H1 (cell line): ENCODE measurements around the gene ADGRG2. TPM values are rescaled to one million over a fixed set of nuclear protein-coding genes. Genes with fewer than 3 reads are reported as not detected.
"Not testable (repeated sequence)": the region's sequence is repeated elsewhere in the genome, so short reads cannot be mapped to it uniquely, and the experiment has no call there.

Experiments
- CTCF ChIA-PET: fragments of 300-600 bp; sonication (Branson Sonifier 250); formaldehyde crosslinking; loops from one replicate; lab custom pipeline; 2021; ENCODE audit not compliant: partially characterized antibody; lab: Charles Lee
- POLR2A ChIA-PET: fragments of 300-600 bp; sonication (Branson Sonifier 250); formaldehyde crosslinking; loops from one replicate; lab custom pipeline; 2021; ENCODE audit warnings: inconsistent platforms; ENCODE audit not compliant: partially characterized antibody; lab: Charles Lee
- DNase-seq, 2 experiments: peaks; one replicate each; pipeline versions ENCODE4 v3.0.0 to v3.0.0-alpha.2; 2010 to 2022; ENCODE audit warnings: low spot score in 2 of 2, low read depth in 1 of 2, mixed read lengths in 1 of 2
- FAIRE-seq: peaks from 2 replicates; lab custom pipeline; 2011; peaks lifted over from hg19 to GRCh38; lab: Jason Lieb, UNC
- H2AFZ ChIP-seq: 2 replicates; pipeline ENCODE4 v1.8.1; 2012; ENCODE audit warnings: low read length, inconsistent platforms
- H2AK5ac ChIP-seq: 2 replicates; pipeline ENCODE4 v1.6.1; 2013; ENCODE audit warnings: low read depth, low read length
- H2BK120ac ChIP-seq: replicated peaks from 2 replicates; pipeline ENCODE3; 2013; ENCODE audit warnings: low read depth, low read length, inconsistent platforms
- H2BK12ac ChIP-seq: 2 replicates; pipeline ENCODE4 v1.6.1; 2013; ENCODE audit warnings: low read depth, low read length
- H2BK15ac ChIP-seq: 2 replicates; pipeline ENCODE4 v1.6.1; 2013; ENCODE audit warnings: low read length
- H2BK20ac ChIP-seq: 2 replicates; pipeline ENCODE4 v1.6.1; 2013; ENCODE audit warnings: low read length
- H2BK5ac ChIP-seq: 2 replicates; pipeline ENCODE4 v1.6.1; 2013; ENCODE audit warnings: low read depth, low read length
- H3K14ac ChIP-seq: 2 replicates; pipeline ENCODE4 v1.6.1; 2013; ENCODE audit warnings: inconsistent platforms; ENCODE audit not compliant: insufficient read length
- H3K18ac ChIP-seq: 2 replicates; pipeline ENCODE4 v1.6.1; 2013; ENCODE audit warnings: low read length; ENCODE audit errors: extremely low read depth
- H3K23ac ChIP-seq: 2 replicates; pipeline ENCODE4 v1.6.1; 2013; ENCODE audit warnings: inconsistent platforms; ENCODE audit not compliant: insufficient read length
- H3K23me2 ChIP-seq: 2 replicates; pipeline ENCODE4 v1.6.1; 2013; ENCODE audit warnings: low read depth, low read length
- H3K27ac ChIP-seq: 2 replicates; pipeline ENCODE4 v1.6.1; 2011; ENCODE audit warnings: low read depth, low read length, inconsistent platforms
- H3K27me3 ChIP-seq, 4 experiments: replicated peaks in 1 of 4; 1 replicate in 1 of 4; 2 replicates in 3 of 4; pipeline versions ENCODE4 v1.6.1 to v1.8.1; 2011 to 2013; ENCODE audit warnings: low read length in 3 of 4, mild to moderate bottlenecking in 3 of 4, inconsistent platforms in 2 of 4, mixed read lengths in 2 of 4, moderate library complexity in 1 of 4; ENCODE audit not compliant: control insufficient read depth in 3 of 4, insufficient read depth in 3 of 4; ENCODE audit errors: extremely low read depth in 1 of 4
- H3K36me3 ChIP-seq, 4 experiments: 2 replicates each; pipeline versions ENCODE4 v1.6.1 to v1.8.1; 2011 to 2013; ENCODE audit warnings: mild to moderate bottlenecking in 4 of 4, low read length in 3 of 4, moderate library complexity in 2 of 4, control low read depth in 1 of 4, inconsistent platforms in 1 of 4; ENCODE audit not compliant: insufficient read depth in 4 of 4, control insufficient read depth in 2 of 4
- H3K4ac ChIP-seq: replicated peaks from 2 replicates; pipeline ENCODE3; 2013; ENCODE audit warnings: low read length, low read depth, mixed read lengths, inconsistent platforms; ENCODE audit not compliant: insufficient read length
- H3K4me1 ChIP-seq, 4 experiments: replicated peaks in 1 of 4; 1 replicate in 1 of 4; 2 replicates in 3 of 4; pipeline versions ENCODE4 v1.6.1 to v1.8.1; 2011 to 2013; ENCODE audit warnings: low read length in 3 of 4, inconsistent platforms in 2 of 4, mixed read lengths in 1 of 4; ENCODE audit not compliant: insufficient read depth in 4 of 4, control insufficient read depth in 3 of 4
- H3K4me2 ChIP-seq, 2 experiments: 2 replicates each; pipeline versions ENCODE4 v1.6.1 to v1.8.1; 2011 to 2013; ENCODE audit warnings: low read depth in 2 of 2, low read length in 2 of 2, control low read depth in 1 of 2, inconsistent platforms in 1 of 2, mild to moderate bottlenecking in 1 of 2; ENCODE audit not compliant: insufficient read depth in 1 of 2
- H3K4me3 ChIP-seq, 4 experiments: fragments of 200-600, 300-600 bp in 1 of 4; sonication (generic), shearing (Covaris generic), sonication (Bioruptor Twin) in 1 of 4; 2 replicates each; pipeline versions ENCODE4 v1.5.1 to v1.8.1; 2011 to 2016; ENCODE audit warnings: low read length in 4 of 4, low read depth in 3 of 4, control low read depth in 2 of 4, inconsistent platforms in 2 of 4, mild to moderate bottlenecking in 2 of 4, mixed read lengths in 1 of 4, moderate library complexity in 1 of 4; ENCODE audit not compliant: insufficient read depth in 2 of 4; ENCODE audit errors: extremely low read depth in 1 of 4
- H3K56ac ChIP-seq: replicated peaks from 2 replicates; pipeline ENCODE3; 2013; ENCODE audit warnings: low read depth, mild to moderate bottlenecking, mixed read lengths, low read length, inconsistent platforms; ENCODE audit not compliant: insufficient read length
- H3K79me1 ChIP-seq: 2 replicates; pipeline ENCODE4 v1.6.1; 2013; ENCODE audit warnings: low read depth, low read length, control low read depth
- H3K79me2 ChIP-seq, 2 experiments: 2 replicates each; pipeline versions ENCODE4 v1.6.1 to v1.8.1; 2012 to 2013; ENCODE audit warnings: low read length in 2 of 2, mild to moderate bottlenecking in 2 of 2, inconsistent platforms in 1 of 2; ENCODE audit not compliant: insufficient read depth in 2 of 2, control insufficient read depth in 1 of 2
- H3K9ac ChIP-seq, 4 experiments: replicated peaks in 1 of 4; 1 replicate in 1 of 4; 2 replicates in 3 of 4; pipeline versions ENCODE4 v1.6.1 to v1.8.1; 2011 to 2013; ENCODE audit warnings: low read depth in 3 of 4, low read length in 3 of 4, control low read depth in 2 of 4, mild to moderate bottlenecking in 2 of 4, moderate library complexity in 2 of 4, inconsistent platforms in 1 of 4; ENCODE audit errors: extremely low read depth in 1 of 4
- H3K9me3 ChIP-seq, 2 experiments: 2 replicates each; pipeline versions ENCODE4 v1.6.1 to v1.8.1; 2012 to 2013; ENCODE audit warnings: mild to moderate bottlenecking in 2 of 2, moderate library complexity in 2 of 2, control low read depth in 1 of 2, inconsistent platforms in 1 of 2, low read depth in 1 of 2, low read length in 1 of 2, mixed read lengths in 1 of 2; ENCODE audit not compliant: insufficient read depth in 2 of 2
- H4K20me1 ChIP-seq, 2 experiments: replicated peaks in 1 of 2; 2 replicates each; pipeline versions ENCODE3 to v1.8.1; 2011 to 2013; ENCODE audit warnings: inconsistent platforms in 2 of 2, low read length in 2 of 2, mild to moderate bottlenecking in 1 of 2; ENCODE audit not compliant: insufficient read depth in 2 of 2, control insufficient read depth in 1 of 2
- H4K5ac ChIP-seq: 2 replicates; pipeline ENCODE4 v1.6.1; 2013; ENCODE audit warnings: low read length, low read depth, mixed read lengths, inconsistent platforms; ENCODE audit not compliant: insufficient read length
- H4K8ac ChIP-seq: 2 replicates; pipeline ENCODE4 v1.8.0; 2013; ENCODE audit warnings: mild to moderate bottlenecking, moderate library complexity, low read length, inconsistent platforms; ENCODE audit not compliant: insufficient read depth; ENCODE audit errors: extremely low read depth
- H4K91ac ChIP-seq: replicated peaks from 2 replicates; pipeline ENCODE3; 2013; ENCODE audit warnings: low read length, mixed read lengths, inconsistent platforms; ENCODE audit not compliant: insufficient read length
- E2F6 ChIP-seq: IDR thresholded peaks from 2 replicates; pipeline ENCODE4 v1.6.1; 2012; ENCODE audit warnings: inconsistent platforms
- FOSL1 ChIP-seq: IDR thresholded peaks from 2 replicates; pipeline ENCODE4 v1.6.1; 2011; ENCODE audit warnings: mild to moderate bottlenecking, low read depth, low read length, moderate library complexity; ENCODE audit not compliant: insufficient read depth
- JUND ChIP-seq: IDR thresholded peaks from 2 replicates; pipeline ENCODE4 v1.6.1; 2011; ENCODE audit warnings: mild to moderate bottlenecking, improper control_type of control experiment, low read length
- MAFK ChIP-seq: IDR thresholded peaks from 2 replicates; pipeline ENCODE4 v1.6.1; 2012; ENCODE audit warnings: low read depth, mild to moderate bottlenecking, improper control_type of control experiment, low read length
- SP4 ChIP-seq: IDR thresholded peaks from 2 replicates; pipeline ENCODE4 v1.6.1; 2012; ENCODE audit warnings: low read length, inconsistent platforms
- ZNF274 ChIP-seq: IDR thresholded peaks from 2 replicates; pipeline ENCODE4 v1.7.0; 2012; ENCODE audit warnings: low read length, borderline replicate concordance; ENCODE audit errors: extremely low read depth
- WGBS, 2 experiments: shearing (Covaris generic) in 1 of 2; methylation state at CpG; one replicate each; pipeline versions ENCODE4 v1.1.6 to v1.1.7; 2013 to 2015; ENCODE audit warnings: low lambda C conversion rate in 2 of 2, mixed read lengths in 2 of 2, inconsistent platforms in 1 of 2, low coverage in 1 of 2, missing lambda C conversion rate in 1 of 2; ENCODE audit not compliant: insufficient replicate concordance in 2 of 2, insufficient coverage in 1 of 2, insufficient read length in 1 of 2; ENCODE audit errors: extremely low coverage in 1 of 2, missing lambda C conversion rate in 1 of 2; 5-methylcytosine and 5-hydroxymethylcytosine counted together
- polyA plus RNA-seq, 7 experiments: library from polyadenylated mRNA; depleted of rRNA in 3 of 7; stranded (reverse) in 5 of 7; unstranded in 2 of 7; fragments of >200 nt in 5 of 7; fragments of 200-250 nt in 2 of 7; gene quantifications; 1 replicate in 5 of 7; 2 replicates in 1 of 7; 4 replicates in 1 of 7; pipeline versions ENCODE4 v1.2.1 to v1.2.3, GENCODE V29; 2011 to 2013; ENCODE audit warnings: missing spikeins in 2 of 7, mixed read lengths in 2 of 7
- total RNA-seq: library from RNA; stranded (reverse); fragmentation: NEBNext Ultra II Directional; extraction: Animal tissue kit (Norgen Biotek cat#: 25700); gene quantifications from 2 replicates; pipeline ENCODE4 v1.2.1, GENCODE V29; 2021

ADGRG2 gene
- total and polyA plus RNA-seq, 2 of the 8 experiments (the other 6 are each of a cell fraction or from before 2014, with no cell fraction given): 8.9 to 13.3 TPM

- TF ChIP-seq MAFK (no peak), JUND (no peak), SP4 (no peak), E2F6 (no peak), FOSL1 (no peak), ZNF274 (no peak)
- TF ChIP-seq, all 59 proteins: peak for 0
Observed at GRCh38 chrX:19070555-19070994, 51.7 kb downstream of the ADGRG2 start (continued).

- H2BK120ac ChIP-seq, H3K23me2 ChIP-seq, H3K4me3 ChIP-seq, H3K36me3 ChIP-seq, H3K56ac ChIP-seq, H2BK20ac ChIP-seq, H3K79me1 ChIP-seq, H3K14ac ChIP-seq, H3K4me1 ChIP-seq, H4K91ac ChIP-seq, H2BK5ac ChIP-seq, H4K20me1 ChIP-seq, H3K27me3 ChIP-seq, H2AFZ ChIP-seq, H3K9me3 ChIP-seq, H3K9ac ChIP-seq, H3K23ac ChIP-seq, H3K18ac ChIP-seq, H2BK12ac ChIP-seq, DNase-seq, FAIRE-seq, H4K8ac ChIP-seq, H3K79me2 ChIP-seq, POLR2A ChIA-PET, H4K5ac ChIP-seq, H3K4me2 ChIP-seq, H2AK5ac ChIP-seq, H3K4ac ChIP-seq, H2BK15ac ChIP-seq, H3K27ac ChIP-seq: not testable (repeated sequence)
- CTCF ChIA-PET: interaction anchor here (0.9 kb wide), 1 partner anchor 49 kb away, joined by 4 read pairs; no protein-coding TSS in a partner anchor
- 86% methylated on average over 4 of the region's 4 CpGs; no CpG with 5 or more reads in 1 of the 2 experiments for WGBS, 2 experiments
Observed at GRCh38 chrX:19066987-19067386, 55.3 kb downstream of the ADGRG2 start.
